ENCODE results near the gene CAMTA1.

DNA sequence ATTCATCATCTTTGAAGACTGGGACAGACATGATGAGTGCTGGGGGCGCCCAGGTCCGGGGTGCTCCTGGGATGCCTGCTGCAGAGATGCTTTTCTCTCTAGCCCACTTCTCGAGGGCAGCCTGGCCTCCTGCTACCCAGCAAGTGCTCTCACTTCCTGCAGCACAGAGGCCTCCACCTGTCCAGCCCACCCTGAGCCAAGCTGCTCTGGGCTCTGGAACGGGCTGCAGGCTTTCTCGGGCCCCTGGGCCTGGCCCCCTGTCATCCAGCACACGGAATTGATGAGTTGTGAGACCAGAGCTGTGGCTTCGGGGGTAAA lies 516.4 kb downstream of the CAMTA1 start:
- no peak for TF ChIP-seq CTCF (IDR thresholded peaks at IDR 0.05; ENCODE audit: low read length)
- TF ChIP-seq EZH2 (optimal IDR thresholded peaks at IDR 0.05; ENCODE audit: low read depth, low read length) = no peak
- no peak for TF ChIP-seq EZH2phosphoT487 (IDR thresholded peaks at IDR 0.05; ENCODE audit: low read length)
